ENCODE measurements around the gene DISC1. TPM values are rescaled to one million over a fixed set of nuclear protein-coding genes. Genes with fewer than 3 reads are reported as not detected.

DISC1 gene
- total RNA-seq, 1 donor from 2014 or later = 13.6 TPM

DNA sequence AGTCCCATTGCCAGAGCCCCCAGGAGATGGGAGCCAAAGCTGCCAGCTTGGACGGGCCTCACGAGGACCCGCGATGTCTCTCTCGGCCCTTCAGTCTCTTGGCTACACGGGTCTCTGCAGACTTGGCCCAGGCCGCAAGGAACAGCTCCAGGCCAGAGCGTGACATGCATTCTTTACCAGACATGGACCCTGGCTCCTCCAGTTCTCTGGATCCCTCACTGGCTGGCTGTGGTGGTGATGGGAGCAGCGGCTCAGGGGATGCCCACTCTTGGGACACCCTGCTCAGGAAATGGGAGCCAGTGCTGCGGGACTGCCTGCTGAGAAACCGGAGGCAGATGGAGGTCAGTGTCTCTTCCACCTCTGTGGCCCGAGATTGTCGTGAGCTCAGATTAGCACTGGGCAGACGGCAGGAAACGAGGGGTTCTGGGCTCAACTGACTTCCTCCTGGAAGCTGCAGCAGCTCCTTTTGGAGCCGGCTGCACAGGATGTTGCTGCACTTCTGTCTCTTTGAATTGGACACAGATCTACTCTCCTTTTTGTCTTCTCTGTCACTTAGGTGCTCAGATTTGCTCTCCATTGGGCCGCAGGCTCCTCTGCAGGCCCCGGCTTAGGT, 68.0 kb downstream of the DISC1 start:
- TF ChIP-seq, protein P1, sequence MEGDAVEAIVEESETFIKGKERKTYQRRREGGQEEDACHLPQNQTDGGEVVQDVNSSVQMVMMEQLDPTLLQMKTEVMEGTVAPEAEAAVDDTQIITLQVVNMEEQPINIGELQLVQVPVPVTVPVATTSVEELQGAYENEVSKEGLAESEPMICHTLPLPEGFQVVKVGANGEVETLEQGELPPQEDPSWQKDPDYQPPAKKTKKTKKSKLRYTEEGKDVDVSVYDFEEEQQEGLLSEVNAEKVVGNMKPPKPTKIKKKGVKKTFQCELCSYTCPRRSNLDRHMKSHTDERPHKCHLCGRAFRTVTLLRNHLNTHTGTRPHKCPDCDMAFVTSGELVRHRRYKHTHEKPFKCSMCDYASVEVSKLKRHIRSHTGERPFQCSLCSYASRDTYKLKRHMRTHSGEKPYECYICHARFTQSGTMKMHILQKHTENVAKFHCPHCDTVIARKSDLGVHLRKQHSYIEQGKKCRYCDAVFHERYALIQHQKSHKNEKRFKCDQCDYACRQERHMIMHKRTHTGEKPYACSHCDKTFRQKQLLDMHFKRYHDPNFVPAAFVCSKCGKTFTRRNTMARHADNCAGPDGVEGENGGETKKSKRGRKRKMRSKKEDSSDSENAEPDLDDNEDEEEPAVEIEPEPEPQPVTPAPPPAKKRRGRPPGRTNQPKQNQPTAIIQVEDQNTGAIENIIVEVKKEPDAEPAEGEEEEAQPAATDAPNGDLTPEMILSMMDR (IDR thresholded peaks at IDR 0.05) = no peak
- no peak for DNase-seq

GRCh38 chr1:231695439-231696255, 69.1 kb downstream of the DISC1 start:
- no peak overlapping the region for H3K4me3 ChIP-seq
- H3K9me3 ChIP-seq = no peaks in the 10 kb centered on the region
- no peaks in the 10 kb centered on the region for H3K27me3 ChIP-seq (ENCODE audit: low read depth)
- H3K36me3 ChIP-seq = peaks cover 5% of the 10 kb centered on the region
- TF ChIP-seq, protein P1 (IDR thresholded peaks at IDR 0.05) = no peak
- no peak overlapping the region for H3K27ac ChIP-seq
- intact Hi-C loops (cut with DNase I) = no loop called here
- H3K4me1 ChIP-seq = peaks cover 16% of the 10 kb centered on the region
- DNase-seq = no peak
- ATAC-seq = no peak

More for the DNA sequence above, 68.0 kb downstream of the DISC1 start:
- peak; percentile 14 to 19 for ATAC-seq
- Histone ChIP-seq H3K9me3 (no peaks in the 10 kb centered on the region), H3K27me3 (ENCODE audit: low read depth) (no peaks in the 10 kb centered on the region), H3K36me3 (peaks cover 5% of the 10 kb centered on the region), H3K4me3 (no peak overlapping the region), H3K27ac (no peak overlapping the region), H3K4me1 (peaks cover 20% of the 10 kb centered on the region)
- intact Hi-C loops (cut with DNase I) = no loop called here

DNA sequence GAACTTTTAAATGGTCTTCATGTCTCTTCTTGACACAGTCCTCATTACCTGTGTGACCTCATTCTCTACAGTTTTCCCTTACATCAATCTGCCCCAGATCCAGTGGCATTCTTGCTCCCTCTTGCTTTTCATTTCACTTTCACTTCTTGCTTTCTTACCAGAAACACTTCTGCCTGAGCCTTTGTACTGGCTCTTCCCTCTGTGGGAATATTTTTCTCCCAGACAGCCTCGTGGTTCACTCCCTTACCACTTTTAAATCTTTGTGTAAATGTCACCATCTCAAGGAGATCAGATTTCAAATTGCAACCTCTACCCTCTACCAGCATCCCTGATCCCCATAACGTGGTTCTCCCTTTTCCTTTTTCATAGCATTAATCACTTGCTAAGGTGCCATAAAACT, 73.2 kb downstream of the DISC1 start:
- Histone ChIP-seq H3K4me1 (peaks cover 14% of the 10 kb centered on the region), H3K27me3 (ENCODE audit: low read depth) (no peaks in the 10 kb centered on the region), H3K36me3 (no peaks in the 10 kb centered on the region), H3K27ac (no peak overlapping the region), H3K9me3 (no peaks in the 10 kb centered on the region), H3K4me3 (no peak overlapping the region)
- ATAC-seq (peak in 1 of 2 donors; percentile 40), DNase-seq (no peak)
- intact Hi-C loops (cut with DNase I) = no loop called here
- TF ChIP-seq, protein P1 (IDR thresholded peaks at IDR 0.05) = no peak

DNA sequence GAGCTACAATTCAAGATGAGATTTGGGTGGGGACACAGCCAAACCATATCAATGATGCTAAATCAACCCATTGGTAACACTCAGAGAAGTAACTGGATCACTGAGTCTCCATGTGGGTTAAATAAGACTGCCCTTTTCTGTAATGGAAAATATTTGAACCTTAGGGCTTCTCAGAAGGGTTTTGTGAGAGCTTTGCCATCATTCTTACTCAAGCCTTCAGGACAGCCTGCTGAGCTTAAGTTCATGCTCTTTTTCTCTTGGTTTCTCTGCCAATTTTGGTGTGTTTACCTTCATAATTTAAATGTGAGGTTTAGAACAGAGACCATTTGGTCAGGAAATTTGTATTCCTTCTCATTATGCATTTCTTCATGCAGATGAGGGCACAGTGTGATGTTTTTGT, 74.7 kb downstream of the DISC1 start:
- H3K9me3 ChIP-seq = no peaks in the 10 kb centered on the region
- DNase-seq (no peak), ATAC-seq (no peak)
- peaks cover 20% of the 10 kb centered on the region for H3K4me1 ChIP-seq
- no peaks in the 10 kb centered on the region for H3K36me3 ChIP-seq
- intact Hi-C loops (cut with DNase I) = no loop called here
- H3K27me3 ChIP-seq (ENCODE audit: low read depth) = no peaks in the 10 kb centered on the region
- H3K4me3 ChIP-seq = no peak overlapping the region
- TF ChIP-seq, protein P1 (IDR thresholded peaks at IDR 0.05) = no peak
- no peak overlapping the region for H3K27ac ChIP-seq

- TF ChIP-seq, protein P1 (IDR thresholded peaks at IDR 0.05) = no peak
- no peak overlapping the region for H3K4me3 ChIP-seq
- DNase-seq (no peak), ATAC-seq (peak in 1 of 2 donors; percentile 28)
- H3K9me3 ChIP-seq = no peaks in the 10 kb centered on the region
- peaks cover 20% of the 10 kb centered on the region for H3K4me1 ChIP-seq
- H3K27me3 ChIP-seq (ENCODE audit: low read depth) = no peaks in the 10 kb centered on the region
- no peak overlapping the region for H3K27ac ChIP-seq
- intact Hi-C loops (cut with DNase I) = no loop called here
- no peaks in the 10 kb centered on the region for H3K36me3 ChIP-seq
Measured at GRCh38 chr1:231702331-231702730, 75.7 kb downstream of the DISC1 start.

All from lower lobe of right lung (tissue), 2 donors.